GM23338 (cell line): Measurements from ENCODE around the gene FPGS. TPM values are rescaled to one million over a fixed set of nuclear protein-coding genes. Genes with fewer than 3 reads are reported as not detected.
A peak's percentile ranks its signal among the peaks of the same experiment; 100 is the strongest.

Experiments
- ATAC-seq: fragments of 200-7000 bp; cut with Tn5 transposase; 3 replicates; pipeline ENCODE4 v1.9.1; 2020
- DNase-seq: peaks from one replicate; pipeline ENCODE4 v3.0.0-alpha.2; 2015; ENCODE audit warnings: low spot score
- H2AFZ ChIP-seq: fragments of 200-600 bp; sonication (generic); 2 replicates; pipeline ENCODE4 v1.8.0; 2016; ENCODE audit warnings: antibody characterized with exemption, mild to moderate bottlenecking, moderate library complexity
- H3F3A ChIP-seq: fragments of 200-600 bp; sonication (generic); replicated peaks from 2 replicates; pipeline ENCODE4 v1.8.0; 2017; ENCODE audit warnings: antibody characterized with exemption, mixed run types, low read depth
- H3K27ac ChIP-seq: fragments of 200-600 bp; sonication (generic); 2 replicates; pipeline ENCODE4 v1.6.1; 2016; ENCODE audit warnings: low read depth
- H3K27me3 ChIP-seq: fragments of 200-600 bp; sonication (generic); 2 replicates; pipeline ENCODE4 v1.8.0; 2016; ENCODE audit warnings: mild to moderate bottlenecking, mixed run types, moderate library complexity; ENCODE audit not compliant: insufficient read depth
- H3K36me3 ChIP-seq: fragments of 200-600 bp; sonication (generic); 2 replicates; pipeline ENCODE4 v1.8.0; 2016; ENCODE audit warnings: mild to moderate bottlenecking; ENCODE audit not compliant: insufficient read depth
- H3K4me1 ChIP-seq: fragments of 200-600 bp; sonication (generic); 2 replicates; pipeline ENCODE4 v1.8.0; 2016; ENCODE audit warnings: mild to moderate bottlenecking, moderate library complexity; ENCODE audit not compliant: insufficient read depth
- H3K4me2 ChIP-seq: fragments of 200-600 bp; sonication (generic); 2 replicates; pipeline ENCODE4 v1.7.1; 2017; ENCODE audit warnings: mixed run types
- H3K4me3 ChIP-seq: fragments of 200-600 bp; sonication (generic); 2 replicates; pipeline ENCODE4 v1.6.1; 2016; ENCODE audit warnings: mixed run types
- H3K79me2 ChIP-seq: fragments of 200-600 bp; sonication (generic); replicated peaks from 2 replicates; pipeline ENCODE4 v1.8.0; 2017; ENCODE audit warnings: mild to moderate bottlenecking; ENCODE audit not compliant: insufficient read depth
- H3K9me2 ChIP-seq: fragments of 200-600 bp; sonication (generic); 2 replicates; pipeline ENCODE4 v1.8.0; 2017; ENCODE audit not compliant: insufficient read depth
- H4K20me1 ChIP-seq: fragments of 200-600 bp; sonication (generic); replicated peaks from 2 replicates; pipeline ENCODE4 v1.8.0; 2017; ENCODE audit warnings: mild to moderate bottlenecking; ENCODE audit not compliant: insufficient read depth
- H3K27ac Mint-ChIP-seq: 2 replicates; pipeline ENCODE4 v1.8.0; 2020; ENCODE audit warnings: inconsistent platforms, mild to moderate bottlenecking, moderate library complexity, mixed read lengths
- H3K27me3 Mint-ChIP-seq: 3 replicates; pipeline ENCODE4 v1.8.0; 2022; ENCODE audit warnings: low read depth, mild to moderate bottlenecking, moderate library complexity, mixed read lengths, inconsistent platforms; ENCODE audit not compliant: insufficient read depth, poor library complexity
- H3K36me3 Mint-ChIP-seq: 3 replicates; pipeline ENCODE4 v1.8.0; 2021; ENCODE audit warnings: low read depth, mild to moderate bottlenecking, inconsistent platforms, moderate library complexity, mixed read lengths
- H3K4me1 Mint-ChIP-seq: 3 replicates; pipeline ENCODE4 v1.8.0; 2020; ENCODE audit warnings: mild to moderate bottlenecking, inconsistent platforms, mixed read lengths
- H3K4me3 Mint-ChIP-seq: 3 replicates; pipeline ENCODE4 v1.8.0; 2021; ENCODE audit warnings: moderate library complexity, mild to moderate bottlenecking, inconsistent platforms, mixed read lengths
- H3K9me3 Mint-ChIP-seq: 3 replicates; pipeline ENCODE4 v1.8.0; 2020; ENCODE audit warnings: moderate library complexity, mild to moderate bottlenecking, inconsistent platforms, mixed read lengths
- CREB1 ChIP-seq: fragments of 250-450 bp; sonication (Bioruptor Pico); IDR thresholded peaks from 2 replicates; pipeline ENCODE4 v1.5.0; 2020; ENCODE audit warnings: low read depth, mild to moderate bottlenecking, moderate library complexity
- EZH2 ChIP-seq: fragments of 200-600 bp; sonication (generic); IDR thresholded peaks from one replicate; pipeline ENCODE4 v1.8.0; 2017; ENCODE audit warnings: antibody characterized with exemption, mild to moderate bottlenecking, low read depth; ENCODE audit not compliant: unreplicated experiment
- EZH2phosphoT487 ChIP-seq: fragments of 200-600 bp; sonication (generic); IDR thresholded peaks from one replicate; pipeline ENCODE4 v1.8.1; 2018; ENCODE audit warnings: antibody characterized with exemption; ENCODE audit not compliant: unreplicated experiment
- JUNB ChIP-seq: IDR thresholded peaks from one replicate; pipeline ENCODE4 v1.6.1; 2016; ENCODE audit warnings: antibody characterized with exemption; ENCODE audit not compliant: unreplicated experiment
- NANOG ChIP-seq: IDR thresholded peaks from 2 replicates; pipeline ENCODE4 v1.6.1; 2016; ENCODE audit warnings: antibody characterized with exemption, borderline replicate concordance
- POLR2AphosphoS5 ChIP-seq: IDR thresholded peaks from 2 replicates; pipeline ENCODE4 v1.6.1; 2016; ENCODE audit warnings: antibody characterized with exemption, low read depth
- ZNF114 ChIP-seq: fragments of 250-450 bp; sonication (Bioruptor Pico); IDR thresholded peaks from 2 replicates; pipeline ENCODE4 v1.5.0; 2020; ENCODE audit warnings: mild to moderate bottlenecking, moderate library complexity
- ZNF331 ChIP-seq: fragments of 250-450 bp; sonication (Bioruptor Pico); IDR thresholded peaks from 2 replicates; pipeline ENCODE4 v1.5.0; 2020; ENCODE audit warnings: low read depth, mild to moderate bottlenecking, moderate library complexity
- polyA plus RNA-seq: library from polyadenylated mRNA; unstranded; fragments of >200 nt; fragmentation: Nextera tagmentation; extraction: Ambion mirVana; gene quantifications from 2 replicates; pipeline ENCODE4 v1.2.1, GENCODE V29; 2016
- total RNA-seq: library from RNA; depleted of rRNA; stranded (reverse); fragments of >200 nt; shearing (Covaris generic); gene quantifications from 2 replicates; pipeline ENCODE4 v1.2.3, GENCODE V29; 2014
- TF ChIP-seq, protein P1 (sequence below): IDR thresholded peaks from 2 replicates; pipeline ENCODE4 v1.6.1; 2016; ENCODE audit warnings: antibody characterized with exemption
- TF ChIP-seq, protein P2 (sequence below), 2 experiments: fragments of 200-600 bp in 1 of 2; sonication (generic) in 1 of 2; conservative IDR thresholded peaks; 2 replicates each; pipeline versions ENCODE4 v1.5.1 to v1.6.1; 2016 to 2017; ENCODE audit warnings: antibody characterized with exemption in 2 of 2, low read depth in 2 of 2, mild to moderate bottlenecking in 2 of 2, moderate library complexity in 1 of 2
- TF ChIP-seq, protein P3 (sequence below): fragments of 250-450 bp; sonication (Bioruptor Pico); IDR thresholded peaks from 2 replicates; pipeline ENCODE4 v1.5.0; 2020; ENCODE audit warnings: mild to moderate bottlenecking, moderate library complexity
- TF ChIP-seq, protein P4 (sequence below): IDR thresholded peaks from one replicate; pipeline ENCODE4 v1.6.1; 2018; ENCODE audit warnings: antibody characterized with exemption; ENCODE audit not compliant: unreplicated experiment

FPGS gene
- total and polyA plus RNA-seq, 2 experiments from 2014 or later = 40.7 to 87.2 TPM

DNA sequence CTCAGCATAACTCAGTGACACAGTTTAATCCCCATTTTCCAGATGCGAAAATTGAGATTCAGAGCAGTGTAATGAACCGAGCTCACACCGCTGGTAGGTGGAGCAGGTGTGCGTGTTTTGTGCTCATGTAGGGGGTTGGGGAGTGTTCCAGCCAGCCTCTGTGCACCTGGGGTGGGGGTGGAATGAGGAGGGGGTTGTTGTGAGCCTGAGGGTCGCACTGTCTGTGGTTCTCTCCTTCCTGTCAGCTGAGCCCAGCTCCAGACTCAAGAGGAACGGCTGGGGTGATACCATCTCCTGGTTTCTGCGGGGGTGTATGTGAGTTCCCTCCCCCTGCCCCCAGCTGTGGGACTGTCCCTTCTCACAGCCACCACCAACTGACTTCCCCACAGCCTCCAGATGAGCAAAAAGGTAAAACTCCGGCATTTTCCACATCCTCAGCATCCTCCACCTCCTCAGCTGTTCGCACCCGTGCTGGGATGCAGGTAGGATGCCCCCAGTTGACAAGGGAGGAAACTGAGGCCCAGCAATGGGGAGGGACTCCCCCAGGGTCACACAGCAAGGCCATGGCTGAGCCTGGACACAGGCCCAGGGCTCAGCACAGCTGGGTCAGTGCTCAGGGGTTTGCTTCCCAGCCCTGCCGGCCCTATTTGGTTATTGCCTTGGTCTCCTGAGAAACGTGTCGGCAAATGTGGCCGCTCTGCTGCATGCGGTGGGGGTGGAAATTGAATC lies 26.3 kb upstream of the FPGS start:
- peaks cover 11% of the 10 kb centered on the region; the same call in 1 of the 2 replicates for H3F3A ChIP-seq
- DNase-seq (peak; percentile 87), ATAC-seq (peak; percentile 20)
- TF ChIP-seq, protein P1, sequence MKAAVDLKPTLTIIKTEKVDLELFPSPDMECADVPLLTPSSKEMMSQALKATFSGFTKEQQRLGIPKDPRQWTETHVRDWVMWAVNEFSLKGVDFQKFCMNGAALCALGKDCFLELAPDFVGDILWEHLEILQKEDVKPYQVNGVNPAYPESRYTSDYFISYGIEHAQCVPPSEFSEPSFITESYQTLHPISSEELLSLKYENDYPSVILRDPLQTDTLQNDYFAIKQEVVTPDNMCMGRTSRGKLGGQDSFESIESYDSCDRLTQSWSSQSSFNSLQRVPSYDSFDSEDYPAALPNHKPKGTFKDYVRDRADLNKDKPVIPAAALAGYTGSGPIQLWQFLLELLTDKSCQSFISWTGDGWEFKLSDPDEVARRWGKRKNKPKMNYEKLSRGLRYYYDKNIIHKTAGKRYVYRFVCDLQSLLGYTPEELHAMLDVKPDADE = no peak
- TF ChIP-seq NANOG (no peak), ZNF331 (CRISPR knock-in tag) (no peak), CREB1 (CRISPR knock-in tag) (no peak), EZH2 (no peak), JUNB (no peak), EZH2phosphoT487 (no peak), POLR2AphosphoS5 (no peak), ZNF114 (CRISPR knock-in tag) (no peak)
- TF ChIP-seq, protein P2, sequence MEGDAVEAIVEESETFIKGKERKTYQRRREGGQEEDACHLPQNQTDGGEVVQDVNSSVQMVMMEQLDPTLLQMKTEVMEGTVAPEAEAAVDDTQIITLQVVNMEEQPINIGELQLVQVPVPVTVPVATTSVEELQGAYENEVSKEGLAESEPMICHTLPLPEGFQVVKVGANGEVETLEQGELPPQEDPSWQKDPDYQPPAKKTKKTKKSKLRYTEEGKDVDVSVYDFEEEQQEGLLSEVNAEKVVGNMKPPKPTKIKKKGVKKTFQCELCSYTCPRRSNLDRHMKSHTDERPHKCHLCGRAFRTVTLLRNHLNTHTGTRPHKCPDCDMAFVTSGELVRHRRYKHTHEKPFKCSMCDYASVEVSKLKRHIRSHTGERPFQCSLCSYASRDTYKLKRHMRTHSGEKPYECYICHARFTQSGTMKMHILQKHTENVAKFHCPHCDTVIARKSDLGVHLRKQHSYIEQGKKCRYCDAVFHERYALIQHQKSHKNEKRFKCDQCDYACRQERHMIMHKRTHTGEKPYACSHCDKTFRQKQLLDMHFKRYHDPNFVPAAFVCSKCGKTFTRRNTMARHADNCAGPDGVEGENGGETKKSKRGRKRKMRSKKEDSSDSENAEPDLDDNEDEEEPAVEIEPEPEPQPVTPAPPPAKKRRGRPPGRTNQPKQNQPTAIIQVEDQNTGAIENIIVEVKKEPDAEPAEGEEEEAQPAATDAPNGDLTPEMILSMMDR (conservative IDR thresholded peaks at IDR 0.05; ENCODE audit: low read depth in 2 of 2) = no peak
- TF ChIP-seq, protein P3, sequence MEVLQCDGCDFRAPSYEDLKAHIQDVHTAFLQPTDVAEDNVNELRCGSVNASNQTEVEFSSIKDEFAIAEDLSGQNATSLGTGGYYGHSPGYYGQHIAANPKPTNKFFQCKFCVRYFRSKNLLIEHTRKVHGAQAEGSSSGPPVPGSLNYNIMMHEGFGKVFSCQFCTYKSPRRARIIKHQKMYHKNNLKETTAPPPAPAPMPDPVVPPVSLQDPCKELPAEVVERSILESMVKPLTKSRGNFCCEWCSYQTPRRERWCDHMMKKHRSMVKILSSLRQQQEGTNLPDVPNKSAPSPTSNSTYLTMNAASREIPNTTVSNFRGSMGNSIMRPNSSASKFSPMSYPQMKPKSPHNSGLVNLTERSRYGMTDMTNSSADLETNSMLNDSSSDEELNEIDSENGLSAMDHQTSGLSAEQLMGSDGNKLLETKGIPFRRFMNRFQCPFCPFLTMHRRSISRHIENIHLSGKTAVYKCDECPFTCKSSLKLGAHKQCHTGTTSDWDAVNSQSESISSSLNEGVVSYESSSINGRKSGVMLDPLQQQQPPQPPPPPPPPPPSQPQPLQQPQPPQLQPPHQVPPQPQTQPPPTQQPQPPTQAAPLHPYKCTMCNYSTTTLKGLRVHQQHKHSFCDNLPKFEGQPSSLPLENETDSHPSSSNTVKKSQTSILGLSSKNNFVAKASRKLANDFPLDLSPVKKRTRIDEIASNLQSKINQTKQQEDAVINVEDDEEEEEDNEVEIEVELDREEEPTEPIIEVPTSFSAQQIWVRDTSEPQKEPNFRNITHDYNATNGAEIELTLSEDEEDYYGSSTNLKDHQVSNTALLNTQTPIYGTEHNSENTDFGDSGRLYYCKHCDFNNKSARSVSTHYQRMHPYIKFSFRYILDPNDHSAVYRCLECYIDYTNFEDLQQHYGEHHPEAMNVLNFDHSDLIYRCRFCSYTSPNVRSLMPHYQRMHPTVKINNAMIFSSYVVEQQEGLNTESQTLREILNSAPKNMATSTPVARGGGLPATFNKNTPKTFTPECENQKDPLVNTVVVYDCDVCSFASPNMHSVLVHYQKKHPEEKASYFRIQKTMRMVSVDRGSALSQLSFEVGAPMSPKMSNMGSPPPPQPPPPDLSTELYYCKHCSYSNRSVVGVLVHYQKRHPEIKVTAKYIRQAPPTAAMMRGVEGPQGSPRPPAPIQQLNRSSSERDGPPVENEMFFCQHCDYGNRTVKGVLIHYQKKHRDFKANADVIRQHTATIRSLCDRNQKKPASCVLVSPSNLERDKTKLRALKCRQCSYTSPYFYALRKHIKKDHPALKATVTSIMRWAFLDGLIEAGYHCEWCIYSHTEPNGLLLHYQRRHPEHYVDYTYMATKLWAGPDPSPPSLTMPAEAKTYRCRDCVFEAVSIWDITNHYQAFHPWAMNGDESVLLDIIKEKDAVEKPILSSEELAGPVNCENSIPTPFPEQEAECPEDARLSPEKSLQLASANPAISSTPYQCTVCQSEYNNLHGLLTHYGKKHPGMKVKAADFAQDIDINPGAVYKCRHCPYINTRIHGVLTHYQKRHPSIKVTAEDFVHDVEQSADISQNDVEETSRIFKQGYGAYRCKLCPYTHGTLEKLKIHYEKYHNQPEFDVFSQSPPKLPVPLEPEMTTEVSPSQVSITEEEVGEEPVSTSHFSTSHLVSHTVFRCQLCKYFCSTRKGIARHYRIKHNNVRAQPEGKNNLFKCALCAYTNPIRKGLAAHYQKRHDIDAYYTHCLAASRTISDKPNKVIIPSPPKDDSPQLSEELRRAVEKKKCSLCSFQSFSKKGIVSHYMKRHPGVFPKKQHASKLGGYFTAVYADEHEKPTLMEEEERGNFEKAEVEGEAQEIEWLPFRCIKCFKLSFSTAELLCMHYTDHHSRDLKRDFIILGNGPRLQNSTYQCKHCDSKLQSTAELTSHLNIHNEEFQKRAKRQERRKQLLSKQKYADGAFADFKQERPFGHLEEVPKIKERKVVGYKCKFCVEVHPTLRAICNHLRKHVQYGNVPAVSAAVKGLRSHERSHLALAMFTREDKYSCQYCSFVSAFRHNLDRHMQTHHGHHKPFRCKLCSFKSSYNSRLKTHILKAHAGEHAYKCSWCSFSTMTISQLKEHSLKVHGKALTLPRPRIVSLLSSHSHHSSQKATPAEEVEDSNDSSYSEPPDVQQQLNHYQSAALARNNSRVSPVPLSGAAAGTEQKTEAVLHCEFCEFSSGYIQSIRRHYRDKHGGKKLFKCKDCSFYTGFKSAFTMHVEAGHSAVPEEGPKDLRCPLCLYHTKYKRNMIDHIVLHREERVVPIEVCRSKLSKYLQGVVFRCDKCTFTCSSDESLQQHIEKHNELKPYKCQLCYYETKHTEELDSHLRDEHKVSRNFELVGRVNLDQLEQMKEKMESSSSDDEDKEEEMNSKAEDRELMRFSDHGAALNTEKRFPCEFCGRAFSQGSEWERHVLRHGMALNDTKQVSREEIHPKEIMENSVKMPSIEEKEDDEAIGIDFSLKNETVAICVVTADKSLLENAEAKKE (CRISPR knock-in tag) = no peak
- TF ChIP-seq, protein P4, sequence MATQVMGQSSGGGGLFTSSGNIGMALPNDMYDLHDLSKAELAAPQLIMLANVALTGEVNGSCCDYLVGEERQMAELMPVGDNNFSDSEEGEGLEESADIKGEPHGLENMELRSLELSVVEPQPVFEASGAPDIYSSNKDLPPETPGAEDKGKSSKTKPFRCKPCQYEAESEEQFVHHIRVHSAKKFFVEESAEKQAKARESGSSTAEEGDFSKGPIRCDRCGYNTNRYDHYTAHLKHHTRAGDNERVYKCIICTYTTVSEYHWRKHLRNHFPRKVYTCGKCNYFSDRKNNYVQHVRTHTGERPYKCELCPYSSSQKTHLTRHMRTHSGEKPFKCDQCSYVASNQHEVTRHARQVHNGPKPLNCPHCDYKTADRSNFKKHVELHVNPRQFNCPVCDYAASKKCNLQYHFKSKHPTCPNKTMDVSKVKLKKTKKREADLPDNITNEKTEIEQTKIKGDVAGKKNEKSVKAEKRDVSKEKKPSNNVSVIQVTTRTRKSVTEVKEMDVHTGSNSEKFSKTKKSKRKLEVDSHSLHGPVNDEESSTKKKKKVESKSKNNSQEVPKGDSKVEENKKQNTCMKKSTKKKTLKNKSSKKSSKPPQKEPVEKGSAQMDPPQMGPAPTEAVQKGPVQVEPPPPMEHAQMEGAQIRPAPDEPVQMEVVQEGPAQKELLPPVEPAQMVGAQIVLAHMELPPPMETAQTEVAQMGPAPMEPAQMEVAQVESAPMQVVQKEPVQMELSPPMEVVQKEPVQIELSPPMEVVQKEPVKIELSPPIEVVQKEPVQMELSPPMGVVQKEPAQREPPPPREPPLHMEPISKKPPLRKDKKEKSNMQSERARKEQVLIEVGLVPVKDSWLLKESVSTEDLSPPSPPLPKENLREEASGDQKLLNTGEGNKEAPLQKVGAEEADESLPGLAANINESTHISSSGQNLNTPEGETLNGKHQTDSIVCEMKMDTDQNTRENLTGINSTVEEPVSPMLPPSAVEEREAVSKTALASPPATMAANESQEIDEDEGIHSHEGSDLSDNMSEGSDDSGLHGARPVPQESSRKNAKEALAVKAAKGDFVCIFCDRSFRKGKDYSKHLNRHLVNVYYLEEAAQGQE = no peak
- H3K27me3 ChIP-seq = no peaks in the 10 kb centered on the region
- H2AFZ ChIP-seq = peak overlapping the region; percentile 80
- no peak overlapping the region for H3K27ac ChIP-seq
- no peaks in the 10 kb centered on the region for H3K36me3 ChIP-seq
- H3K4me1 ChIP-seq = peaks cover 9% of the 10 kb centered on the region
- Mint-ChIP-seq H3K4me1 (peaks cover 24% of the 10 kb centered on the region), H3K36me3 (no peaks in the 10 kb centered on the region; the same call in 2 of the 3 replicates), H3K4me3 (no peak overlapping the region; the same call in 2 of the 3 replicates), H3K9me3 (peaks cover 2% of the 10 kb centered on the region; the same call in 1 of the 3 replicates), H3K27me3 (peaks cover 11% of the 10 kb centered on the region), H3K27ac (peak overlapping the region; percentile 59; the same call in 1 of the 2 replicates)
- H3K4me3 ChIP-seq = no peak overlapping the region
- no peaks in the 10 kb centered on the region for H4K20me1 ChIP-seq
- H3K4me2 ChIP-seq = peak overlapping the region; percentile 60; the same call in 1 of the 2 replicates
- H3K9me2 ChIP-seq = no peaks in the 10 kb centered on the region
- H3K79me2 ChIP-seq = no peaks in the 10 kb centered on the region
